NT2/D1 (cell line): ENCODE results near the gene SMAD6.

Experiments
- DNase-seq: peaks from one replicate; pipeline ENCODE4 v3.0.0-alpha.2; 2011; ENCODE audit warnings: low read depth, low spot score
- H3K27me3 ChIP-seq: 2 replicates; pipeline ENCODE4 v1.6.0; 2011; ENCODE audit warnings: mild to moderate bottlenecking; ENCODE audit not compliant: insufficient read length, insufficient read depth
- H3K36me3 ChIP-seq: 2 replicates; pipeline ENCODE4 v1.6.1; 2011; ENCODE audit warnings: mild to moderate bottlenecking, low read length, mixed read lengths; ENCODE audit not compliant: insufficient read depth, insufficient read length
- H3K4me1 ChIP-seq: 2 replicates; pipeline ENCODE4 v1.5.1; 2011; ENCODE audit not compliant: insufficient read depth, insufficient read length
- H3K4me3 ChIP-seq: 2 replicates; pipeline ENCODE4 v1.5.1; 2011; ENCODE audit warnings: low read depth; ENCODE audit not compliant: insufficient read length
- H3K9ac ChIP-seq: 2 replicates; pipeline ENCODE4 v1.6.0; 2011; ENCODE audit warnings: low read depth; ENCODE audit not compliant: insufficient read length
- H3K9me3 ChIP-seq: 2 replicates; pipeline ENCODE4 v1.5.1; 2011; ENCODE audit warnings: mild to moderate bottlenecking, low read length; ENCODE audit not compliant: insufficient read depth
- SUZ12 ChIP-seq: IDR thresholded peaks from 2 replicates; pipeline ENCODE4 v1.6.1; 2011; ENCODE audit not compliant: insufficient read length, insufficient read depth; ENCODE audit errors: extremely low read depth
- YY1 ChIP-seq: IDR thresholded peaks from 2 replicates; pipeline ENCODE4 v1.6.1; 2011; ENCODE audit not compliant: insufficient read length, insufficient read depth
- ZNF274 ChIP-seq: IDR thresholded peaks from 2 replicates; pipeline ENCODE4 v1.6.1; 2011; ENCODE audit warnings: mild to moderate bottlenecking, low read depth, low read length

Gene SMAD6

GRCh38 chr15:66766282-66767230, 64.5 kb downstream of the SMAD6 start:
- no peak for TF ChIP-seq YY1
- H3K9me3 ChIP-seq, result no peaks in the 10 kb centered on the region
- no peaks in the 10 kb centered on the region for H3K27me3 ChIP-seq
- no peak overlapping the region for H3K4me3 ChIP-seq
- DNase-seq, result no peak
- H3K9ac ChIP-seq, result no peak overlapping the region
- H3K36me3 ChIP-seq, result peaks cover 22% of the 10 kb centered on the region
- H3K4me1 ChIP-seq, result peaks cover 20% of the 10 kb centered on the region

- no peak for DNase-seq
- TF ChIP-seq SUZ12 (no peak), ZNF274 (no peak), YY1 (no peak)
- peaks cover 25% of the 10 kb centered on the region for H3K4me1 ChIP-seq
- H3K9me3 ChIP-seq, result no peaks in the 10 kb centered on the region
- H3K36me3 ChIP-seq, result peaks cover 27% of the 10 kb centered on the region
- H3K4me3 ChIP-seq, result no peak overlapping the region
- no peak overlapping the region for H3K9ac ChIP-seq
- H3K27me3 ChIP-seq, result no peaks in the 10 kb centered on the region
These were observed 65.2 kb downstream of the SMAD6 start for GRCh38 chr15:66767240-66767659.

GRCh38 chr15:66768987-66769386, 67.0 kb downstream of the SMAD6 start:
- peaks cover 30% of the 10 kb centered on the region for H3K4me1 ChIP-seq
- H3K9ac ChIP-seq, result no peak overlapping the region

GRCh38 chr15:66770518-66771350, 68.7 kb downstream of the SMAD6 start:
- no peaks in the 10 kb centered on the region for H3K27me3 ChIP-seq
- DNase-seq, result no peak
- no peaks in the 10 kb centered on the region for H3K9me3 ChIP-seq
- H3K4me3 ChIP-seq, result no peak overlapping the region
- H3K4me1 ChIP-seq, result peaks cover 36% of the 10 kb centered on the region
- H3K36me3 ChIP-seq, result peaks cover 35% of the 10 kb centered on the region
- TF ChIP-seq ZNF274 (no peak), SUZ12 (no peak), YY1 (no peak)
- H3K9ac ChIP-seq, result peak overlapping the region; percentile 58

More at GRCh38 chr15:66768987-66769386, 67.0 kb downstream of the SMAD6 start:
- TF ChIP-seq SUZ12 (no peak), ZNF274 (no peak), YY1 (no peak)
- H3K9me3 ChIP-seq, result no peaks in the 10 kb centered on the region
- H3K27me3 ChIP-seq, result no peaks in the 10 kb centered on the region
- no peak overlapping the region for H3K4me3 ChIP-seq
- no peak for DNase-seq
- peaks cover 37% of the 10 kb centered on the region for H3K36me3 ChIP-seq

- H3K4me3 ChIP-seq, result no peak overlapping the region
- DNase-seq, result no peak
- peaks cover 35% of the 10 kb centered on the region for H3K4me1 ChIP-seq
- no peaks in the 10 kb centered on the region for H3K27me3 ChIP-seq
- H3K9me3 ChIP-seq, result no peaks in the 10 kb centered on the region
- peaks cover 41% of the 10 kb centered on the region for H3K36me3 ChIP-seq
- peak overlapping the region; percentile 58 for H3K9ac ChIP-seq
- TF ChIP-seq YY1, result no peak
- no peak for TF ChIP-seq ZNF274
- no peak for TF ChIP-seq SUZ12
These were observed 69.3 kb downstream of the SMAD6 start for GRCh38 chr15:66771351-66771650.

GRCh38 chr15:66772604-66773128, 70.6 kb downstream of the SMAD6 start:
- no peaks in the 10 kb centered on the region for H3K9me3 ChIP-seq

More at GRCh38 chr15:66772604-66773128, 70.6 kb downstream of the SMAD6 start:
- H3K9ac ChIP-seq, result peak overlapping the region; percentile 54
- DNase-seq, result no peak
- H3K36me3 ChIP-seq, result peaks cover 37% of the 10 kb centered on the region
- peaks cover 43% of the 10 kb centered on the region for H3K4me1 ChIP-seq
- H3K4me3 ChIP-seq, result no peak overlapping the region
- TF ChIP-seq ZNF274 (no peak), YY1 (no peak), SUZ12 (no peak)
- no peaks in the 10 kb centered on the region for H3K27me3 ChIP-seq
